Cerebellar cortex (tissue), 1 donor: ENCODE measurements around the gene KIF6.

Experiments
- DNase-seq: peaks from one replicate; pipeline ENCODE4 v3.0.0-alpha.2; 2015; ENCODE audit warnings: low spot score

The KIF6 gene

DNA sequence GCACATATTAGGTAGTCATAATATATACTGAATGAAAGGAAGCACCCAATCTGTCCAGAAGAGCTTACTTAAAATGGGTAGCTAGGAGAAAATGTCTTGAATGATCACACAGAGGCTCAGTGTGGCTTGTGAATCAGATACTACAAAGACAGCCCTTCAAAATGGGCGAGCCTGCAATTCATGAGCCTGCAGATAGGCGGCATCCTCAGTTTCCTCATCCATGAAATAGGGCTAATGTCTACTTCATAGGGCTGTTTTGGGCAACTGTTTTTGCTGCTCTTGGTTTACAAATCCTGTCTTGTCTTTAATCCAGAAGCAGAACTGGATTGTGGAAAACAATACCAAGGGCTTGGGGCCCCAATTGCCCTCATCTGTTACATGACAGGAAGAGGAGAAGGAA lies 273.4 kb downstream of the KIF6 start:
- DNase-seq = no peak

DNA sequence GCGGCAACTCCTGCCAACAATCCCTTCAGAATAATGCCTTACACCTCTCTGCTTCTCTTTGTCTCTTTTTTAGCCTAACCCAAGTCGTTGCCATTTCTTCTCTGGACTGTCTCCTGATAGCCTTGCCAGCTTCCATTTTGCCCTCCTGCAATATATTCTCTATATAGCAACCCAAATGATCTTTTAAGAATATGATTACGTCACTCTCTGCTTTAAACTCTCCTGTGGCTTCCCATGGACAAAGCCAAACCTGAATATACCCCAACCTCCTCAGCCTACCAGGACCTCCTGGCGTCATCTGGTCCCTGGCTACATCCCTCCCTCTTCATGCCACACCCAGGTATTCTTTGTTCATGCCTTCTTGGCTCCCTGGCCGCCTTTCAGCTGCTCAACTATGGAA lies 276.2 kb downstream of the KIF6 start:
- DNase-seq = no peak

DNA sequence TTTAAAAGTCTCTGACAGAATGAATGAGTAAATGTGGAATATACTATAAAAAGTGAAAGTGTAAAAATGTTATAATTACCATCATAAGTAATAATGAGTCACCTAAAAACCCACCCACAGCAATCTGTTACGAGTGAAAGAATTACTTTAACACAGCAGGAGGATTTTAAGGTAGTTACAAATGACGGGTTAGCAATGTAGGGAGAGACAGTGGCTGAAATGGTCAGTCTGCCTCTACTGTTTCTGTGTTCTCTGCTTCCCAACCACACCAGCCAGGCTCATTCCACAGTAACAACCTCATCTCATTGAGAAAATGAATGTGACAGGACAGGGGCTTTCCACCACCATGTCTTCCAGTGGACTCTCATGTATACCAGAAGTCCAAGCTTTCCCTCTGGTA lies 278.3 kb downstream of the KIF6 start:
- no peak for DNase-seq

DNA sequence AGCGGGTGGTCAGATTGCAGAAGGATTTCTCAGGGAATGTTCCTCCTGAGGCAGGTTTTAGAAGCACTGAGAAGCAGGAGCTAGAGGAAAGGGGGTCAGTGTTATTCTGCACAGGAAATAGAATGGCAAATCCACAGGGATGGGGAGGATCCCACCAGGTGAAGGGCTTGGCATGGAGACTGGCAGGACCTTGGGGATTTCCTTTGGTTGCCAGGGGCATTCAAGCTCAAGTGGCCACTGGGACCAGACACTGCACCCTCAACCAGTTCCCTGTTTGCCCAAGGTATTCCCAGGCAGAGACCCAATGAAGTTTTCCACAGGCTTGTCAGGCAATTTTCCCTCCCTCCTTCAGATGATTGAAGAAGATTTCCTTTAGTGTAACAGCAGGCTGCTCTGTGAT lies 279.5 kb downstream of the KIF6 start:
- DNase-seq = no peak

DNA sequence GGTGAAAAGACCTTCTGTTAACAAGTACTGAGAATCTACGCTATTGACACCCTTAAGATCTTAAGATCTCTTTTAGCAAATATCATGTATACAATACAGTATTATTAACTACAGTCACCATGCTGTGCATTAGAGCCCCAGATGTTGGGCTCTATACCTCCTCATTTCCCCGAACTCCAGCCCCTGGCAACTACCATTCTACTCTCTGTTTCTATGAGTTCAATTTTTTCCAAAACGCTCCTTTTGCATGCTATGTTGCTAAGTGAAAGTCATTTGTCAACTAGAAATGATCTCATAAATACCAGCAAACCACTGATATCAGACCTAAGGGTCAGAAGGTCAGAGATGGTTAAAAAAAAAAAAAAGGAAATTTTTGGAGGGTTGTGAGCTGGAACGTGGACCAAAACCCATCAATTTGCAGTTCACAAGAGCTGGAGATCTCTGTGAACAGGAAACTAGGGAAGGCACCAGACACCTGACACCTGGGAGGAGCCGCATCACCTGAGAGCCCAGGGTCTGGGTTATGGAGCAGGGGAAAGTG lies 280.7 kb downstream of the KIF6 start:
- DNase-seq = no peak

DNA sequence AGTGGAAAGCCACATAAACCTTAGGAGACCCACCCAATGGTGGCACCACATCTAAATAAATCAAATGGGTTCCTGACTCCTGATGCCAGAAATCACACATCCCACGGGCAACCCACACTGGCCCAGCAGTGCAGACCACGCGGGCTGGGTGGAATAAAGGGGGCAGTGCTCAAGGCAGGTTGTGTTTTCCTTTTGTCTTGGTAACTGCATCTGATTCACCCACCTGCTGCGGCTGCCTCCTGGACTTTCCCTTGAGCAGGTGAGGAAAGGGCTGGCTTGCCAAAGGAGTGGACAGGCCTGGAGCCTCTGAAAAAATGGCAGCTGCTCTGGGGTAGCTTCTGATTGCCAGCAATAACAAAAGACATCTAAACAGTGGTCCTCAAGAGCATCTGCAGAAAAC lies 283.2 kb downstream of the KIF6 start:
- no peak for DNase-seq

DNA sequence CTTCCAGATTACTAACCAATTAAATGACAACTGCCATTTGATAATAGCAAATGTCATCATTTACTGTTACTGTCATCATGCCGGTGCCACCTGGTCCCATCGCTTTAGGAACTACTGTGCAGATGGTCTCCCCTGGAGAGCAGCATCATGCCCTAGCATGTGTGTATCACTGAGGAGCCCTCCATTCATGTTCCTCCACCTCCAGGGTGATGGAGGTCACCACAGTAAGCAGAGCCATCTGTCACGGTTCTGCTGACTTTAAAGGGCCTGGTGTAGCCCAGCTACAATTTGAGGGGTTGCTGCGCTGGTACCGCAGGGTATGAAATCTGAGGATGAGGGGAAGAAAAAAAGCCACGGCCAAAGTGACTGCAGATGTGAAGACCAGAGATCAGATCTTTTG lies 283.9 kb downstream of the KIF6 start:
- DNase-seq = no peak

DNA sequence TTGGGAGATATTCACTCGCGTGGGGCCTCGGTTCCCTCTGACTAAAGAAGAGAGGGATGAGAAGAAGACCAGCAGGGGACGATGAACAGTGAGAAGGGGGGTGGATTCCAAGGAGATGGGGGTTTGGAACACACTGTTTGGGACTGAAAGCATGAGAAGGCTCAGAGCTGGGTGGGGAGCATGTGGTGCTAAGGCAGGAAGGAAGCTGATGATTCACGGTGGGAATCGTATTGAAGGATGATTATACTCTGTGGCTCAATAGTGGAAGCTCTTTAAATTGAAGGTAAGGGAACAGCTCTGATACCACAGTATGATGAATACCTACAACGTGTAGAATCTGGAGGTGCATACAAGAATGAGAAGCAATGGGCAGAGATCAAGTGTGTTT lies 285.2 kb downstream of the KIF6 start:
- no peak for DNase-seq

DNA sequence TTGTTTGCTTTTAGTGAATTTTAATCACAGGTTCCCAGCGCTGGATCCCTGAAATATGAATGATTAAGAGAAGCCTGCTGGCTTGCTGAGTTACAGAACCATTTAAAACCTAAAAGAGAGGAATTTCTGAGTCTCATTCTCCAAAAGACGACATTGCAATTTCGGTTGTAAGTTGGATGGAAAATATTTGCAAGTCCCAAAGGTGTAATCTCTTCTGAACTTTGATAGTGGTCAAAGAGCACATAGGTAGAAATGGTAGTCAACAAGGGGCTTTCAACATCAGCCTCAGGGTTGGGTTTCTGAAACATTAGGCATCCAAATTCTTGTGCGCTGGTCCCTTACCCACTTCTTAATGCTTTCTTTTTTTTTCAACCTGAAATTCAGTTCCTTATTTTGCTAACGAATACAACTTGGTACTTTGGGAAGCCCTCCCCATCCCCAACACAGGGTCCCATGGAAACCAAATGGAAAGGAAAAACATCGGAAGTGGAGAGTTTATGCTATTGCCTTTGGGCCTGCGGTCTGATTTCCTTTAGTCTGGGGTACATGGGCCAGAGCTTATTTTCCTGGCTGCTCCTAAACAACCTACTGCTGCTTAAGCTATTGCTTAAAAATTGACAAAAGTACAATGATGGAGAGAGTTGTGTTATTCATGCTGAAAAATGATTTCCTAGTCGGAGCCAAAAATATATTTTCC lies 285.7 kb downstream of the KIF6 start:
- DNase-seq = no peak

DNA sequence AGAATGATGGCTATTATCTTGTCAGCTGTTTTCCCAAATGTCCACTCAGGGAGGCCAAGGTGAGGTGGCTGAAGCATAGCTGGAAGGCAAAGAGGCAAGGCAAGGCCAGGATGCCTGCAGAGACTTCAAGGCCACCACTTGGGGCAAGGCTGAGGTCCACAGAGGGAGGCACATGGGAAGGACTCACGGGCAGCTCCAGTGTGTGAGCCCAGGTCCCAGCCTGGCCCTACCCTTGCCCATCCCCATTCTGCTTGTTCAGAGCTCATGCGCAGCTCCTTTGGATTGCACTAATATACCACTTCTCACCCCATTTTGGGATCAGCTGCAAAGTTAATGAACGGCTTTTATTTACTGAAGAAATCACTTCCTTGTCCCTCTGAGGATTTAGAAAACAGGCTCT lies 291.6 kb downstream of the KIF6 start:
- no peak for DNase-seq

DNA sequence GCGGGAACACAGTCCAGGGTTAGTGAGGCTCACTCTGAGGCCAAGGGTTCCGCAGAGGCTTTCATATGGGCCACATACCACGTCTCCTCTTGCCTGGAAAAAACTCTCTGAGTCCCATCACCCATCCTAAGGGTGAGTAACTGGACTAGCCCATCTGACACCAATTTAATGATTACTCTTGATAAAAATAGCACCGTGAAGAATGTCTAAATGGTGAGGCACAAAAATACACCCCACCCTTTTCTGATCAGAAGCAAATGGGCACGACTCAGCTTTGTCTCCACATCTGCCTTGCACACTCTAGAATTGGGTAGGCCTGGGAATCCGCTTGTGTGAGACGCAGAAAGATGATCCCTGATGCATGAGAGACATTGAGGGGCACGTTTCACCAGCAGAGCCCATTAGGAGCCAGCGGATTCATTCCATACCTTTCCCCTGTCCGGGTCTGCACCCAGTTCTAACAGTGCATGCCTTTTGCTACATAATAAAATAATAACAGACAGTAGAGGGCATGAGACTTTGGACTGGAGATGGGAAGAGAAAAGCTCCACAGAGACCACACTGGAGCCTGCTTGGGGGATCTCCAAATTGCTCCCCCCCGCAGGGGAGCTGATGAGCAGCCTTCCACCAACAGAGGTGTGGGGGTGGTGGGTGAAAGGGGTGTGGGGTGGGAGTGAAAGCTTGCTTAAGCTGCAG lies 292.7 kb downstream of the KIF6 start:
- no peak for DNase-seq

DNA sequence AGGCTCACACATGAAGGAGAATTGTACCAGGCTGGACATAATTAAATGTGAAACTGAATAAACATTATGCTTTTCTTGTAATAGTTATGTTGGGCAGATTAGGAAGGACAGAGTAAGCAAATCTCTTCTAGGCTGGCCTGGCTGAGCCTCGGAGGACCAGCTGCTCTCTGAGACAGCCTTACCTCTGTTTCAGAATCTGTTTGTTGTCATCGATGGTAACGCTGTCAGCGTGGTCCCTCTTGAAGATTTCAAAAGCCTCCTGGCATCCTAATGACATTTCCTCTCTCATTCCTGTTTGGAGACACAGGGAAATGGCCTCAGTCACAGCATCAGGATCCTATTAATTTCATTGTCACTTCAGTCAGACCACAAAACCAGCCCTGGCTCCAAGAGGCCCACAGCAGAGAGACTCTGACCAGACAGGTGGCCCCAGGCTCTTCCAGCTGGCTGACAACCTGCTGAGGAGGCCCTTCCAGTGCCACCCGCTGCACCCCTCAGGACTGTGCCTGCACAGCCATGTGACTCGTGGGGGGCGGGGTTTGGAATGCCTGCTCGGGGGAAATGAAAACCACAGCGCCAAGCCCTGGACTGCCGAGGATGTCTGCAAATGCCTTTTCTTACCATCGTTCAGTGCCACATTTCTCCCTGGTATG lies 294.2 kb downstream of the KIF6 start:
- DNase-seq = peak; percentile 86

DNA sequence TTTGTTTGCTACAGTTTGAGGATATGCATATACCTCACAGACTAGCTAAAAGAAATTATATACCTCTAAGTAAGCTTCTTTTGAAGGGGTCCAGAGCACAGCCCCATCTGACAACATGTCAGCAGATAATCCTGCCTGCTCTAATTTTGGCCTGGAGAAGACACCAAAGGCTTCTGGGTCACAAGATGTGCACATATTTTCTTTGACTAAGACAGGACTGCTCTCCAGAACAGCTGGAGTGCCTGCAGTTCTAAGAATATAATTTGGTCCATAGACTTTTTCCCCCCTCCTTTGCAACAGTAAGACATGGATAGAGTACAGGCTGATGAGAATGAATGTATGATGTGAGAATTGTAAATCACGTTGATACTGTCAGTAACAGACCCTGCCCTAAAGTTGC lies 294.8 kb downstream of the KIF6 start:
- no peak for DNase-seq

DNA sequence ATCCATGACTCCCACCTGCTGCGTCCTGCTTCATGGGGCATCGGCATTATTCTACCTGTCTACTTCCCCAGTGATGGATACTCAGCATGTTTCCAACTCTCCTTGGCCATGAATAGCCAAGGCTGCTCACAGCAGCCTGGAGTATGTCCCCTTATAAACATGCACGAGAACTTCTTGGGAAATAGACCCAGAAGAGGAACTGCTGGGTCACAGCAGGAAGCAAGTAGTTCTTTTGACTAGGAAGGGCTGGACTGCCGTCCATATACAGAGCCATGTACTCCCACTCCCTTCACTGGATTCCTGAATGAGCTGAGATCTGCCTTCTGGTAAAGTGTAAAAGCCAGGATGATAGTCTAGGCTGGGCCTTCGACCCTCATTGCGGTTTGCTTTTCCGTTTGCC lies 296.4 kb downstream of the KIF6 start:
- DNase-seq = no peak

DNA sequence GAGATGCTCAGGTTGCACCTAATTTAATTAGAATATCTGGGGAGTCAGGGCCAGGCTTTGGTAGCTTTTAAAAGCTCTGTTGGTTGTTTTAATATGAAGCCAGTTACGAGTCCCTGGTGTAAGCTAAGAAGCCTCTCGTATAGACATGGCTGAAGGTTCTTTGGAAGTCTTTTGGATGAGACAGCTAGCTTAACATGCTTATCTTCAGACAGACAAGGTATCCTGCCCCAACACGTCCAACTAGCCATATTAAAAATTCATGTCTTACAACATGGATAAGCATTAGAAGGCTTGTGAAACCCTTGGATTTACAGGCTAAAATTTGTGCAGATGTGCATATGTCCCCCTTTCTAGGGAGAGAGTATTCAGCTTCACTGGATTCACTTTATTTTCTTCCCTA lies 297.1 kb downstream of the KIF6 start:
- DNase-seq = no peak

DNA sequence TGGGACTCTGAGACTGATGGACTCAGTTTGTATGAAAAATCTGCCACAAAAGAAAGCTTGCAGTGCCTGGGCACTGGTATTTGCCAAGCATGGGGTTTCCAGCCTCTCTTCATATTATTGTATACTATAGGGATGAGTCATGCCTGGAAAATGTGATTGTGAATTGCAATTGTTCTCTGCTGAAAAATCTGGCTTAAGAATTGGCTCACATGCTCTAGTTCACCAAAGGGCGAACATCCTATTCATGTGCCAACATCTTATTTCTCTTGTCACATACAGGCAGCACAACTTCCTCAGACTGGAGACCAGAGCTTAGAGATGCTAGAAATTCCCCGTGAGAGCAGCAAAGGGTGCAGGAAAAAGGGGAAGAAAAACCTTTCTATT lies 299.1 kb downstream of the KIF6 start:
- no peak for DNase-seq

DNA sequence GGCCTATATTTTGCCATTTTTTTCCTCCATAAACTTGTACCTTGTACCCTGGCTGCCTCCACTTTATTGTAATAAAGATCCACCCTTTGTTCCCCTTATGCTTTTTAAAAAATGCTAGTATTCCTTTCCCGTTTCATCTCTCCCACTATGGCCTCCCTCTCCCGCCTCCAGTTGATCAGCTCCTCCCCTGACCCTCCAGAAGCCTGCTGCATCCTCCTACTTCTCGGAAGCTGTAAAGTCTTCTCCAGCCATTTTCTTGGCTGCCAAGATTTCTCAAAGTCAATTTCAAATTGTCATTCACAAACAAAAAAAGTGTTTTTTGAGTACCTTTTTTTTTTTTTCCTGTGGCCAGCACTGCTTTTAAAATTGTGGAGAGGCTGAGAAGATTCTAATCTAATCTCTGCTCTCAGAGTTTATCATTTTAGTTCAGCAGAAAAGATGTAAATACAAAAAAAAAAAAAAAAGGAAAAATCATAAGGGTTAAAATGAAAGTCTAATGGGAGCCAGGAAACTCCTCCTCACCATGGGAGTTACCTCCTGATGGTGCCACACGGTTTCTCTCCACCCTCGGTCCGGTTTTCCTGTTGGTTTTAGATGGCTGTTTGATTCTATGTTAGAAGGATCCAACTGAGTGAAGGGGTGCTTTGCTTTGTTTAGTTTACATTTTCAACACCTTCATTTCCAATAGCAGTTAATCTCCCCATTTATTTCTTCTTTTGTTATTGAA lies 299.7 kb downstream of the KIF6 start:
- no peak for DNase-seq

DNA sequence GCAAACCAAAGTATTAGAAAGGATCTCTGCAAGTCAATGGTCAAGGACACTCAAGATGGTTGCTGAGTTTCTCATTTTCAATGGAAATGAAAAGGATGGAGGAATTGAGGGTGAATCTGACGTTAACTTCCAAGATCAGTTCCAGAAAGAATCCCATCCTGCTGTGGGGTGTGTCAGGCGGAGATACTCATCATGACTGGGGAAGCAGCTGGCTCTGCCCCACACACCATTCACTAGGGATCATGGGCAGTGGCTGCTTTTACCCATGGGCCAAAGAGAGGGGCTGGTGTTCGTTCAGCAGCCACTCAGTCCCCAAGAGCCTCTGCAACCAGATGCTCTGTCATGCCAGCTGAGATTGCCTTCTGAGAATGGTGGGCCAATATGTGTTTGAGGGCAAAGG lies 300.4 kb downstream of the KIF6 start:
- DNase-seq = no peak

DNA sequence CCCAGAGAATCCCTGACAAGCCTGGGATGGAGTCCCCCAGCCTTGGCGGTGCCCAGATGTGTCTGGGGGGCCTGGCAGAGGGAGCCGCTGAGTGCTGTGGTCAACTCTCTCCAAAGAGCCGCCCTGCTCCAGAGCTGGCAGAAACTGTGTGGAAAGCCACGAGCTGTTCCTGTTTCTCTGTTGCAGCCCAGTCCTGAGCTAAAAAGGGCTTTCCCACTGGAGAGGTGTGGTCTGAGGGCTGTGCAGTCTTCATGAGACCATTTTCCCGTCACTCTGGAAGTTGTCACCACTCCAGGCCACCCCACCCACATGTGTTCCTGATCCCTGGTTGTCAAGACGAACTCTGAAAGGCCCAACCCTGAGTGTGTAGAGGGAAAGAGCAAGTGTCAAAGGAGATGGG lies 303.0 kb downstream of the KIF6 start:
- no peak for DNase-seq

DNA sequence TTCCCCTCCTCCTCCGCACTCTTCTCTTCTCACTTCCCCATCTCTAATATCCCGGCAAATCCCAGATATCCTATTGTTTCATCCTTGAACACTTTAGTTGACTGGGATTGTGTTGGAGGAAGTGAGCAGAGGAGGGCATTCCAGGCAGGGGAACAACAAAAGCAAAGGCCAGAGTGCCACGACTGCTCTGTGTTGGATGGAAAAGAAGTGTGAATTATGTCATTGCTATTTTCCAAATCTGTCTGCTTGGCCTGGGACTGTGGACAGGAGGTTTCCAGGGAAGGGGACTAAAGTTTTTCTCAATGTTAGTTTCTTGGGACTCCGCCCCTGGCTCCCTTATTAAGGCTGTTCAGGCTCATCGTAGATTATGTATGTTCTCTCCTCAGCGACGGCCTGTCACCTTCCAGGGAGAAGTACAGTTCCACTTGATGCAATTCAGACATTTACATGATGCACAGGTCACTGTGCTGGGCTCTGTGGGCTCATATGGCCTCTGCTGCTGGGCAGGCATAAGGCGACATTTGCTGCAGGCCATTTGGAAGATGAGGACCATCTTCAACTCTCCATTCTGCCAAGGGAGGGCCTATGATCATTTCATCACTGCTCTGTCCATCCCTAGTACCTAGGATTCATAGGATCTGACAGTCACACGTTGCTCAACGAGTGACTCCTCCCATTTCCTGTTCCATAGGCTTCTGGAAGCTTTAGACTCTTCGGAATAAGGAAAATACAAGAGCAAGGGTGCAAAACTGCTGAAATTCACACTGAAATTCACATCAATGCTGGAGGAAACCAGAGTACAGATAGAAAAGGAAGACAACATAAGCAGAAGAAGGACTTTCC lies 303.6 kb downstream of the KIF6 start:
- no peak for DNase-seq
